Fibroblast of the aortic adventitia (primary cell): ENCODE results near the gene CTF1. TPM values are rescaled to one million over a fixed set of nuclear protein-coding genes. Genes with fewer than 3 reads are reported as not detected.
A peak's percentile ranks its signal among the peaks of the same experiment; 100 is the strongest.

Experiments used
- DNase-seq: peaks from one replicate; pipeline ENCODE4 v3.0.0-alpha.2; 2010; ENCODE audit warnings: low read depth
- H3K4me3 ChIP-seq: 2 replicates; pipeline ENCODE4 v1.5.1; 2011; ENCODE audit warnings: low read depth, mild to moderate bottlenecking, control low read depth, low read length, moderate library complexity
- CTCF ChIP-seq: IDR thresholded peaks from 2 replicates; pipeline ENCODE4 v1.5.1; 2011; ENCODE audit warnings: mild to moderate bottlenecking, low read length, control low read depth, inconsistent platforms; ENCODE audit not compliant: insufficient read depth
- total RNA-seq: library from RNA; depleted of rRNA; stranded (reverse); fragments of >200 nt; gene quantifications from 2 replicates; pipeline ENCODE4 v1.2.3, GENCODE V29; 2012; ENCODE audit warnings: low replicate concordance

Gene CTF1
- total RNA-seq, 1 donor: 2.5 TPM

- TF ChIP-seq CTCF: no peak
- peak overlapping the region; percentile 90 for H3K4me3 ChIP-seq
- DNase-seq: peak; percentile 51
Observed at GRCh38 chr16:30894540-30895368, 1.7 kb upstream of the CTF1 start.

GRCh38 chr16:30895627-30896260, 670 bp upstream of the CTF1 start:
- H3K4me3 ChIP-seq: peak overlapping the region; percentile 72
- peak; percentile 13 for DNase-seq
- TF ChIP-seq CTCF: no peak

GRCh38 chr16:30896889-30897733, 697 bp downstream of the CTF1 start:
- TF ChIP-seq CTCF: no peak
- DNase-seq: peak; percentile 83
- H3K4me3 ChIP-seq: peak overlapping the region; percentile 72

- no peak for TF ChIP-seq CTCF
- H3K4me3 ChIP-seq: no peak overlapping the region
- DNase-seq: no peak
Observed at GRCh38 chr16:30899794-30900193, 3.4 kb downstream of the CTF1 start.

- no peak overlapping the region for H3K4me3 ChIP-seq
- DNase-seq: no peak
- TF ChIP-seq CTCF: no peak
Observed at GRCh38 chr16:30900588-30900987, 4.2 kb downstream of the CTF1 start.

GRCh38 chr16:30901201-30902028, 5.0 kb downstream of the CTF1 start:
- H3K4me3 ChIP-seq: peak overlapping the region; percentile 53
- no peak for DNase-seq
- TF ChIP-seq CTCF: no peak
